Uterus (tissue), 2 donors: ENCODE results near the gene EBP.

Experiments
- POLR2A ChIP-seq, 2 donors: fragments of 450-650 bp; IDR thresholded peaks; one replicate each; pipeline ENCODE4 v1.6.1; 2016; ENCODE audit warnings: antibody characterized with exemption in 2 of 2, mild to moderate bottlenecking in 1 of 2, moderate library complexity in 1 of 2
- TF ChIP-seq, protein P1 (sequence below), 4 experiments: fragments of 200-600 bp in 2 of 4; fragments of 450-650 bp in 2 of 4; sonication (generic) in 2 of 4; IDR thresholded peaks; one replicate each; pipeline ENCODE4 v1.5.1; 2016 to 2019; ENCODE audit warnings: antibody characterized with exemption in 4 of 4, mild to moderate bottlenecking in 2 of 4, moderate library complexity in 1 of 4

DNA sequence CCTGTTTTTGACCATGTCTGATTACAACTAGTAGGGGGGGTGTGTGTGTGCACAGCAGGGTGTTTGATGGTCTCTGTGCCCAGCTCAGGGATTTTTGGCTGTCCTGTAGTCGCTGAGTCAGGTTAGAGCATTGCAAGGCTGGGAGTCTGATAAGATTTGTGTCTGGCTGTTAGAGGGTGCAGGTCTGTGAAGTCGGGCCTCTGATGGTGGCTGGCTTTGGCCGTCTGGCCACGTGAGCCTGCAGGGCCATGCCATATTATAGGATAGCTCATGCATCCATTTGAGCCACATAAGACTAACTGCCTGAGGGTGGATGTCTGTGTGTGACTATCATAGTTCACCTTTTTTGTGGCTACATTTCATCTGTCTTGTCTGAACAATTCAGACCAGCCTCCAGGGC, 7.9 kb upstream of the EBP start:
- no peak for TF ChIP-seq POLR2A (IDR thresholded peaks at IDR 0.05)
- TF ChIP-seq, protein P1, sequence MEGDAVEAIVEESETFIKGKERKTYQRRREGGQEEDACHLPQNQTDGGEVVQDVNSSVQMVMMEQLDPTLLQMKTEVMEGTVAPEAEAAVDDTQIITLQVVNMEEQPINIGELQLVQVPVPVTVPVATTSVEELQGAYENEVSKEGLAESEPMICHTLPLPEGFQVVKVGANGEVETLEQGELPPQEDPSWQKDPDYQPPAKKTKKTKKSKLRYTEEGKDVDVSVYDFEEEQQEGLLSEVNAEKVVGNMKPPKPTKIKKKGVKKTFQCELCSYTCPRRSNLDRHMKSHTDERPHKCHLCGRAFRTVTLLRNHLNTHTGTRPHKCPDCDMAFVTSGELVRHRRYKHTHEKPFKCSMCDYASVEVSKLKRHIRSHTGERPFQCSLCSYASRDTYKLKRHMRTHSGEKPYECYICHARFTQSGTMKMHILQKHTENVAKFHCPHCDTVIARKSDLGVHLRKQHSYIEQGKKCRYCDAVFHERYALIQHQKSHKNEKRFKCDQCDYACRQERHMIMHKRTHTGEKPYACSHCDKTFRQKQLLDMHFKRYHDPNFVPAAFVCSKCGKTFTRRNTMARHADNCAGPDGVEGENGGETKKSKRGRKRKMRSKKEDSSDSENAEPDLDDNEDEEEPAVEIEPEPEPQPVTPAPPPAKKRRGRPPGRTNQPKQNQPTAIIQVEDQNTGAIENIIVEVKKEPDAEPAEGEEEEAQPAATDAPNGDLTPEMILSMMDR (IDR thresholded peaks at IDR 0.05): no peak
